GM23338 (cell line): Measurements from ENCODE around the gene CPT1A. TPM values are rescaled to one million over a fixed set of nuclear protein-coding genes. Genes with fewer than 3 reads are reported as not detected.
A peak's percentile ranks its signal among the peaks of the same experiment; 100 is the strongest.

Experiments
- ATAC-seq: fragments of 200-7000 bp; cut with Tn5 transposase; 3 replicates; pipeline ENCODE4 v1.9.1; 2020
- DNase-seq: peaks from one replicate; pipeline ENCODE4 v3.0.0-alpha.2; 2015; ENCODE audit warnings: low spot score
- H2AFZ ChIP-seq: fragments of 200-600 bp; sonication (generic); 2 replicates; pipeline ENCODE4 v1.8.0; 2016; ENCODE audit warnings: antibody characterized with exemption, mild to moderate bottlenecking, moderate library complexity
- H3F3A ChIP-seq: fragments of 200-600 bp; sonication (generic); replicated peaks from 2 replicates; pipeline ENCODE4 v1.8.0; 2017; ENCODE audit warnings: antibody characterized with exemption, mixed run types, low read depth
- H3K27ac ChIP-seq: fragments of 200-600 bp; sonication (generic); 2 replicates; pipeline ENCODE4 v1.6.1; 2016; ENCODE audit warnings: low read depth
- H3K27me3 ChIP-seq: fragments of 200-600 bp; sonication (generic); 2 replicates; pipeline ENCODE4 v1.8.0; 2016; ENCODE audit warnings: mild to moderate bottlenecking, mixed run types, moderate library complexity; ENCODE audit not compliant: insufficient read depth
- H3K36me3 ChIP-seq: fragments of 200-600 bp; sonication (generic); 2 replicates; pipeline ENCODE4 v1.8.0; 2016; ENCODE audit warnings: mild to moderate bottlenecking; ENCODE audit not compliant: insufficient read depth
- H3K4me1 ChIP-seq: fragments of 200-600 bp; sonication (generic); 2 replicates; pipeline ENCODE4 v1.8.0; 2016; ENCODE audit warnings: mild to moderate bottlenecking, moderate library complexity; ENCODE audit not compliant: insufficient read depth
- H3K4me2 ChIP-seq: fragments of 200-600 bp; sonication (generic); 2 replicates; pipeline ENCODE4 v1.7.1; 2017; ENCODE audit warnings: mixed run types
- H3K4me3 ChIP-seq: fragments of 200-600 bp; sonication (generic); 2 replicates; pipeline ENCODE4 v1.6.1; 2016; ENCODE audit warnings: mixed run types
- H3K79me2 ChIP-seq: fragments of 200-600 bp; sonication (generic); replicated peaks from 2 replicates; pipeline ENCODE4 v1.8.0; 2017; ENCODE audit warnings: mild to moderate bottlenecking; ENCODE audit not compliant: insufficient read depth
- H3K9me2 ChIP-seq: fragments of 200-600 bp; sonication (generic); 2 replicates; pipeline ENCODE4 v1.8.0; 2017; ENCODE audit not compliant: insufficient read depth
- H4K20me1 ChIP-seq: fragments of 200-600 bp; sonication (generic); replicated peaks from 2 replicates; pipeline ENCODE4 v1.8.0; 2017; ENCODE audit warnings: mild to moderate bottlenecking; ENCODE audit not compliant: insufficient read depth
- H3K27ac Mint-ChIP-seq: 2 replicates; pipeline ENCODE4 v1.8.0; 2020; ENCODE audit warnings: inconsistent platforms, mild to moderate bottlenecking, moderate library complexity, mixed read lengths
- H3K27me3 Mint-ChIP-seq: 3 replicates; pipeline ENCODE4 v1.8.0; 2022; ENCODE audit warnings: low read depth, mild to moderate bottlenecking, moderate library complexity, mixed read lengths, inconsistent platforms; ENCODE audit not compliant: insufficient read depth, poor library complexity
- H3K36me3 Mint-ChIP-seq: 3 replicates; pipeline ENCODE4 v1.8.0; 2021; ENCODE audit warnings: low read depth, mild to moderate bottlenecking, inconsistent platforms, moderate library complexity, mixed read lengths
- H3K4me1 Mint-ChIP-seq: 3 replicates; pipeline ENCODE4 v1.8.0; 2020; ENCODE audit warnings: mild to moderate bottlenecking, inconsistent platforms, mixed read lengths
- H3K4me3 Mint-ChIP-seq: 3 replicates; pipeline ENCODE4 v1.8.0; 2021; ENCODE audit warnings: moderate library complexity, mild to moderate bottlenecking, inconsistent platforms, mixed read lengths
- H3K9me3 Mint-ChIP-seq: 3 replicates; pipeline ENCODE4 v1.8.0; 2020; ENCODE audit warnings: moderate library complexity, mild to moderate bottlenecking, inconsistent platforms, mixed read lengths
- CREB1 ChIP-seq: fragments of 250-450 bp; sonication (Bioruptor Pico); IDR thresholded peaks from 2 replicates; pipeline ENCODE4 v1.5.0; 2020; ENCODE audit warnings: low read depth, mild to moderate bottlenecking, moderate library complexity
- EZH2 ChIP-seq: fragments of 200-600 bp; sonication (generic); IDR thresholded peaks from one replicate; pipeline ENCODE4 v1.8.0; 2017; ENCODE audit warnings: antibody characterized with exemption, mild to moderate bottlenecking, low read depth; ENCODE audit not compliant: unreplicated experiment
- EZH2phosphoT487 ChIP-seq: fragments of 200-600 bp; sonication (generic); IDR thresholded peaks from one replicate; pipeline ENCODE4 v1.8.1; 2018; ENCODE audit warnings: antibody characterized with exemption; ENCODE audit not compliant: unreplicated experiment
- NANOG ChIP-seq: IDR thresholded peaks from 2 replicates; pipeline ENCODE4 v1.6.1; 2016; ENCODE audit warnings: antibody characterized with exemption, borderline replicate concordance
- POLR2AphosphoS5 ChIP-seq: IDR thresholded peaks from 2 replicates; pipeline ENCODE4 v1.6.1; 2016; ENCODE audit warnings: antibody characterized with exemption, low read depth
- REST ChIP-seq: IDR thresholded peaks from one replicate; pipeline ENCODE4 v1.6.1; 2018; ENCODE audit warnings: antibody characterized with exemption; ENCODE audit not compliant: unreplicated experiment
- STAT1 ChIP-seq: IDR thresholded peaks from one replicate; pipeline ENCODE4 v1.6.1; 2016; ENCODE audit warnings: antibody characterized with exemption; ENCODE audit not compliant: unreplicated experiment
- ZNF114 ChIP-seq: fragments of 250-450 bp; sonication (Bioruptor Pico); IDR thresholded peaks from 2 replicates; pipeline ENCODE4 v1.5.0; 2020; ENCODE audit warnings: mild to moderate bottlenecking, moderate library complexity
- ZNF331 ChIP-seq: fragments of 250-450 bp; sonication (Bioruptor Pico); IDR thresholded peaks from 2 replicates; pipeline ENCODE4 v1.5.0; 2020; ENCODE audit warnings: low read depth, mild to moderate bottlenecking, moderate library complexity
- polyA plus RNA-seq: library from polyadenylated mRNA; unstranded; fragments of >200 nt; fragmentation: Nextera tagmentation; extraction: Ambion mirVana; gene quantifications from 2 replicates; pipeline ENCODE4 v1.2.1, GENCODE V29; 2016
- total RNA-seq: library from RNA; depleted of rRNA; stranded (reverse); fragments of >200 nt; shearing (Covaris generic); gene quantifications from 2 replicates; pipeline ENCODE4 v1.2.3, GENCODE V29; 2014
- TF ChIP-seq, protein P1 (sequence below), 2 experiments: fragments of 200-600 bp in 1 of 2; sonication (generic) in 1 of 2; conservative IDR thresholded peaks; 2 replicates each; pipeline versions ENCODE4 v1.5.1 to v1.6.1; 2016 to 2017; ENCODE audit warnings: antibody characterized with exemption in 2 of 2, low read depth in 2 of 2, mild to moderate bottlenecking in 2 of 2, moderate library complexity in 1 of 2

The CPT1A gene
- total and polyA plus RNA-seq, 2 experiments from 2014 or later: 2.6 to 9.5 TPM

GRCh38 chr11:68844376-68844775 is 2.7 kb upstream of the CPT1A start:
- Histone ChIP-seq H3K27ac (no peak overlapping the region), H3K9me2 (no peaks in the 10 kb centered on the region), H3F3A (peaks cover 20% of the 10 kb centered on the region; the same call in 1 of the 2 replicates), H3K36me3 (no peaks in the 10 kb centered on the region), H2AFZ (peak overlapping the region; percentile 94), H4K20me1 (no peaks in the 10 kb centered on the region), H3K4me3 (peak overlapping the region; percentile 74), H3K4me1 (peaks cover 17% of the 10 kb centered on the region), H3K79me2 (no peaks in the 10 kb centered on the region), H3K4me2 (peak overlapping the region; percentile 85), H3K27me3 (peaks cover 60% of the 10 kb centered on the region)
- Mint-ChIP-seq H3K4me3 (peak overlapping the region; percentile 68), H3K27me3 (peaks cover 66% of the 10 kb centered on the region), H3K4me1 (peaks cover 26% of the 10 kb centered on the region), H3K36me3 (no peaks in the 10 kb centered on the region), H3K27ac (no peak overlapping the region), H3K9me3 (no peaks in the 10 kb centered on the region; the same call in 2 of the 3 replicates)
- TF ChIP-seq POLR2AphosphoS5: no peak
- no peak for TF ChIP-seq CREB1 (CRISPR knock-in tag)
- TF ChIP-seq EZH2: no peak
- TF ChIP-seq ZNF331 (CRISPR knock-in tag): no peak
- TF ChIP-seq, protein P1, sequence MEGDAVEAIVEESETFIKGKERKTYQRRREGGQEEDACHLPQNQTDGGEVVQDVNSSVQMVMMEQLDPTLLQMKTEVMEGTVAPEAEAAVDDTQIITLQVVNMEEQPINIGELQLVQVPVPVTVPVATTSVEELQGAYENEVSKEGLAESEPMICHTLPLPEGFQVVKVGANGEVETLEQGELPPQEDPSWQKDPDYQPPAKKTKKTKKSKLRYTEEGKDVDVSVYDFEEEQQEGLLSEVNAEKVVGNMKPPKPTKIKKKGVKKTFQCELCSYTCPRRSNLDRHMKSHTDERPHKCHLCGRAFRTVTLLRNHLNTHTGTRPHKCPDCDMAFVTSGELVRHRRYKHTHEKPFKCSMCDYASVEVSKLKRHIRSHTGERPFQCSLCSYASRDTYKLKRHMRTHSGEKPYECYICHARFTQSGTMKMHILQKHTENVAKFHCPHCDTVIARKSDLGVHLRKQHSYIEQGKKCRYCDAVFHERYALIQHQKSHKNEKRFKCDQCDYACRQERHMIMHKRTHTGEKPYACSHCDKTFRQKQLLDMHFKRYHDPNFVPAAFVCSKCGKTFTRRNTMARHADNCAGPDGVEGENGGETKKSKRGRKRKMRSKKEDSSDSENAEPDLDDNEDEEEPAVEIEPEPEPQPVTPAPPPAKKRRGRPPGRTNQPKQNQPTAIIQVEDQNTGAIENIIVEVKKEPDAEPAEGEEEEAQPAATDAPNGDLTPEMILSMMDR (conservative IDR thresholded peaks at IDR 0.05; ENCODE audit: low read depth in 2 of 2): no peak
- no peak for TF ChIP-seq NANOG
- no peak for TF ChIP-seq REST
- no peak for TF ChIP-seq EZH2phosphoT487
- no peak for TF ChIP-seq STAT1
- no peak for DNase-seq
- ATAC-seq: no peak

DNA sequence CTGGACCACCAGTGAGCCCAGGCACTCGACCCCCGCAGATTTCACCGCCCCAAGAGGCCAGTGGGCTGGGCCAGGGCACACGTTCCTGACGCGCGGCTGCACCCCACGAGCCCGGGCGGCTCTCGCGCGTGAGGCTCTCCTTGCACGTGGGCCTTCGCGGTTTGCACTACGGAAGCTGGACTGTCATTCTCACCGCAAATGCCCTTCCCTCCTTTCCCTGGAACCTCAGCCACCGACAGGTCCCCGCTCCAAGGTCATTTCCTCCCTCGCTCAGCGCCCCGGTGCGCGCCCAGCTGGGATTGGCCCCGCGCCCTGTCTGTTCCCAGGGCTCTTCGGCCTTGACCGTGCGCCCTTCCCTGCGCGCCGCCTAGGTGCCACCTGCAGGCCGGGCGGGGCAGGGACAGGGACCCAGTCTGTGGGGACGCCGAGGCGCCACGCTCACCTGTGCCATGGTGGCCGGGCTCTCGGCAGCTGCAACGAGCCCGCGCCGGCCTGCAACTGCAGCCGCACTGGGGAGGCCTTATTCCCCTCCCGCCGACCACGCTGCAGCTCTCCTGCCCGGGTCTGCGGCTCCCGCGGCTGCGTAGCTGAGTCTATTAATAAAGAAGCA is 2.1 kb upstream of the CPT1A start:
- no peaks in the 10 kb centered on the region for H4K20me1 ChIP-seq
- H3K9me2 ChIP-seq: no peaks in the 10 kb centered on the region
- Mint-ChIP-seq H3K36me3 (no peaks in the 10 kb centered on the region), H3K27me3 (peaks cover 69% of the 10 kb centered on the region), H3K9me3 (no peaks in the 10 kb centered on the region; the same call in 2 of the 3 replicates), H3K27ac (no peak overlapping the region), H3K4me1 (peaks cover 26% of the 10 kb centered on the region), H3K4me3 (peak overlapping the region; percentile 68)
- peak overlapping the region; percentile 85 for H3K4me2 ChIP-seq
- H3K4me1 ChIP-seq: peaks cover 17% of the 10 kb centered on the region
- ATAC-seq (peak; percentile 69), DNase-seq (peak; percentile 92)
- H2AFZ ChIP-seq: peak overlapping the region; percentile 94
- no peaks in the 10 kb centered on the region for H3K36me3 ChIP-seq
- no peak overlapping the region for H3K27ac ChIP-seq
- H3K79me2 ChIP-seq: no peaks in the 10 kb centered on the region
- H3K27me3 ChIP-seq: peaks cover 60% of the 10 kb centered on the region
- peak overlapping the region; percentile 74 for H3K4me3 ChIP-seq
- H3F3A ChIP-seq: peaks cover 20% of the 10 kb centered on the region
- TF ChIP-seq REST: no peak
- TF ChIP-seq NANOG: no peak
- no peak for TF ChIP-seq POLR2AphosphoS5
- no peak for TF ChIP-seq EZH2
- TF ChIP-seq, protein P1 (conservative IDR thresholded peaks at IDR 0.05; ENCODE audit: low read depth in 2 of 2): peak; percentile 47 to 82
- TF ChIP-seq EZH2phosphoT487: no peak
- TF ChIP-seq ZNF114 (CRISPR knock-in tag): no peak
- no peak for TF ChIP-seq STAT1
